Panc1 (cell line): ENCODE data around the gene CYP1B1.

Experiments
- POLR2AphosphoS5 ChIP-seq: IDR thresholded peaks from 2 replicates; pipeline ENCODE4 v1.6.1; 2012; ENCODE audit warnings: mild to moderate bottlenecking, low read depth, low read length, moderate library complexity
- SIN3A ChIP-seq: IDR thresholded peaks from 2 replicates; pipeline ENCODE4 v1.6.1; 2012; ENCODE audit warnings: low read depth, mild to moderate bottlenecking, low read length, moderate library complexity, borderline replicate concordance; ENCODE audit not compliant: insufficient read depth
- TCF7L2 ChIP-seq: IDR thresholded peaks from 2 replicates; pipeline ENCODE4 v1.6.1; 2011; ENCODE audit warnings: mild to moderate bottlenecking, low read depth, low read length, inconsistent platforms
- TF ChIP-seq, protein P1 (sequence below): fragments of 450-650 bp; IDR thresholded peaks from 2 replicates; pipeline ENCODE4 v1.5.1; 2017; ENCODE audit warnings: mild to moderate bottlenecking
- TF ChIP-seq, protein P2 (sequence below), 2 experiments: IDR thresholded peaks; 2 replicates each; pipeline ENCODE4 v1.6.1; 2011 to 2012; ENCODE audit warnings: low read depth in 2 of 2, control low read depth in 1 of 2, low read length in 1 of 2, mild to moderate bottlenecking in 1 of 2, moderate library complexity in 1 of 2; ENCODE audit not compliant: insufficient read depth in 1 of 2

- TF ChIP-seq, protein P1, sequence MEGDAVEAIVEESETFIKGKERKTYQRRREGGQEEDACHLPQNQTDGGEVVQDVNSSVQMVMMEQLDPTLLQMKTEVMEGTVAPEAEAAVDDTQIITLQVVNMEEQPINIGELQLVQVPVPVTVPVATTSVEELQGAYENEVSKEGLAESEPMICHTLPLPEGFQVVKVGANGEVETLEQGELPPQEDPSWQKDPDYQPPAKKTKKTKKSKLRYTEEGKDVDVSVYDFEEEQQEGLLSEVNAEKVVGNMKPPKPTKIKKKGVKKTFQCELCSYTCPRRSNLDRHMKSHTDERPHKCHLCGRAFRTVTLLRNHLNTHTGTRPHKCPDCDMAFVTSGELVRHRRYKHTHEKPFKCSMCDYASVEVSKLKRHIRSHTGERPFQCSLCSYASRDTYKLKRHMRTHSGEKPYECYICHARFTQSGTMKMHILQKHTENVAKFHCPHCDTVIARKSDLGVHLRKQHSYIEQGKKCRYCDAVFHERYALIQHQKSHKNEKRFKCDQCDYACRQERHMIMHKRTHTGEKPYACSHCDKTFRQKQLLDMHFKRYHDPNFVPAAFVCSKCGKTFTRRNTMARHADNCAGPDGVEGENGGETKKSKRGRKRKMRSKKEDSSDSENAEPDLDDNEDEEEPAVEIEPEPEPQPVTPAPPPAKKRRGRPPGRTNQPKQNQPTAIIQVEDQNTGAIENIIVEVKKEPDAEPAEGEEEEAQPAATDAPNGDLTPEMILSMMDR = no peak
- TF ChIP-seq SIN3A (no peak), POLR2AphosphoS5 (no peak), TCF7L2 (no peak)
- TF ChIP-seq, protein P2, sequence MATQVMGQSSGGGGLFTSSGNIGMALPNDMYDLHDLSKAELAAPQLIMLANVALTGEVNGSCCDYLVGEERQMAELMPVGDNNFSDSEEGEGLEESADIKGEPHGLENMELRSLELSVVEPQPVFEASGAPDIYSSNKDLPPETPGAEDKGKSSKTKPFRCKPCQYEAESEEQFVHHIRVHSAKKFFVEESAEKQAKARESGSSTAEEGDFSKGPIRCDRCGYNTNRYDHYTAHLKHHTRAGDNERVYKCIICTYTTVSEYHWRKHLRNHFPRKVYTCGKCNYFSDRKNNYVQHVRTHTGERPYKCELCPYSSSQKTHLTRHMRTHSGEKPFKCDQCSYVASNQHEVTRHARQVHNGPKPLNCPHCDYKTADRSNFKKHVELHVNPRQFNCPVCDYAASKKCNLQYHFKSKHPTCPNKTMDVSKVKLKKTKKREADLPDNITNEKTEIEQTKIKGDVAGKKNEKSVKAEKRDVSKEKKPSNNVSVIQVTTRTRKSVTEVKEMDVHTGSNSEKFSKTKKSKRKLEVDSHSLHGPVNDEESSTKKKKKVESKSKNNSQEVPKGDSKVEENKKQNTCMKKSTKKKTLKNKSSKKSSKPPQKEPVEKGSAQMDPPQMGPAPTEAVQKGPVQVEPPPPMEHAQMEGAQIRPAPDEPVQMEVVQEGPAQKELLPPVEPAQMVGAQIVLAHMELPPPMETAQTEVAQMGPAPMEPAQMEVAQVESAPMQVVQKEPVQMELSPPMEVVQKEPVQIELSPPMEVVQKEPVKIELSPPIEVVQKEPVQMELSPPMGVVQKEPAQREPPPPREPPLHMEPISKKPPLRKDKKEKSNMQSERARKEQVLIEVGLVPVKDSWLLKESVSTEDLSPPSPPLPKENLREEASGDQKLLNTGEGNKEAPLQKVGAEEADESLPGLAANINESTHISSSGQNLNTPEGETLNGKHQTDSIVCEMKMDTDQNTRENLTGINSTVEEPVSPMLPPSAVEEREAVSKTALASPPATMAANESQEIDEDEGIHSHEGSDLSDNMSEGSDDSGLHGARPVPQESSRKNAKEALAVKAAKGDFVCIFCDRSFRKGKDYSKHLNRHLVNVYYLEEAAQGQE (IDR thresholded peaks at IDR 0.05; ENCODE audit: insufficient read depth in 1 of 2, low read depth in 2 of 2, low read length in 1 of 2) = no peak
These were observed 11.0 kb downstream of the CYP1B1 start for GRCh38 chr2:38064801-38065501.
